ENCODE results near the gene TET1. TPM values are rescaled to one million over a fixed set of nuclear protein-coding genes. Genes with fewer than 3 reads are reported as not detected.
"Not testable (repeated sequence)": the region's sequence is repeated elsewhere in the genome, so short reads cannot be mapped to it uniquely, and the experiment has no call there.

Gene TET1
- total RNA-seq, 6 donors from 2014 or later = 0.55 to 2.0 (median 1.2) TPM

- Histone ChIP-seq H3K4me1 (no peaks in the 10 kb centered on the region), H3K27me3 (no peaks in the 10 kb centered on the region), H3K36me3 (peaks cover 33 to 98% (median 53%) of the 10 kb centered on the region in 4 donors), H3K27ac (no peak overlapping the region), H3K9me3 (no peaks in the 10 kb centered on the region), H3K4me3 (no peak overlapping the region)
- DNase-seq (no peak), ATAC-seq (ENCODE audit: low FRiP score in 2 of 2) (no peak)
- TF ChIP-seq POLR2AphosphoS5 (IDR thresholded peaks at IDR 0.05) (no peak), CTCF (IDR thresholded peaks at IDR 0.05) (no peak), POLR2A (IDR thresholded peaks at IDR 0.05) (no peak), EP300 (IDR thresholded peaks at IDR 0.05) (no peak)
- WGBS, 2 donors = 71 to 72% methylated on average over 6 of the region's 6 CpGs
Observed at GRCh38 chr10:68735119-68735518, 175.0 kb downstream of the TET1 start.

GRCh38 chr10:68735739-68736138, 175.6 kb downstream of the TET1 start:
- WGBS, 2 donors = 86 to 97% methylated on average over 6 to 7 of the region's 7 CpGs
- not testable (repeated sequence) for H3K4me3 ChIP-seq; H3K4me1 ChIP-seq; ATAC-seq (ENCODE audit: low FRiP score in 2 of 2); H3K27me3 ChIP-seq; H3K9me3 ChIP-seq; H3K27ac ChIP-seq; DNase-seq
- peaks cover 29 to 99% (median 48%) of the 10 kb centered on the region in 4 donors for H3K36me3 ChIP-seq

DNA sequence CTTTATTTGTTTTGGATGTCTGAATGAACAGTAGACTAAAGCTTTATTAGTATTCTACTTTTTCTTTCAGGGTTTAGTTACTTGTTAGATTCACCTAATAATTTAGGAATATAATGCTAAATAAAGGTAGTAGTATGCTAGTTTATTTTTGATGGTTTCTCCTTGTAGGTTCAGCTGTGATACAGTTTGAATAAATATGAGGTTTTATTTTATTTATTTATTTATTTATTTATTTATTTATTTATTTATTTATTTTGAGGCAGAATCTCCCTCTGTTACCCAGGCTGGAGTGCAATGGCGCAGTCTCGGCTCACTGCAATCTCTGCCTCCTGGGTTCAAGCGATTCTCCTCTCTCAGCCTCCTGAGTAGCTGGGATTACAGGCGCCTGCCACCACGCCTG, 180.5 kb downstream of the TET1 start:
- not testable (repeated sequence) for DNase-seq; ATAC-seq (ENCODE audit: low FRiP score in 2 of 2); H3K4me1 ChIP-seq; H3K4me3 ChIP-seq; H3K9me3 ChIP-seq; H3K27ac ChIP-seq; H3K27me3 ChIP-seq
- 97 to 99% methylated on average over 5 of the region's 5 CpGs for WGBS, 2 donors
- H3K36me3 ChIP-seq = peaks cover 44 to 100% (median 73%) of the 10 kb centered on the region in 4 donors

- Histone ChIP-seq H3K4me3 (no peak overlapping the region), H3K9me3 (no peaks in the 10 kb centered on the region), H3K4me1 (no peaks in the 10 kb centered on the region), H3K27me3 (no peaks in the 10 kb centered on the region), H3K27ac (no peak overlapping the region), H3K36me3 (peaks cover 55 to 100% (median 77%) of the 10 kb centered on the region in 4 donors)
- DNase-seq (no peak), ATAC-seq (ENCODE audit: low FRiP score in 2 of 2) (no peak)
- TF ChIP-seq POLR2AphosphoS5 (IDR thresholded peaks at IDR 0.05) = no peak
- TF ChIP-seq CTCF (IDR thresholded peaks at IDR 0.05) = no peak
- no peak for TF ChIP-seq POLR2A (IDR thresholded peaks at IDR 0.05)
- TF ChIP-seq EP300 (IDR thresholded peaks at IDR 0.05) = no peak
- WGBS, 2 donors = 74 to 77% methylated on average over 5 to 6 of the region's 6 CpGs
Observed at GRCh38 chr10:68742397-68742796, 182.3 kb downstream of the TET1 start.

Small RNAs within 50 kb of the gene (small RNA-seq; reads per million reads assigned to genes)
- 0 reads per million in 4 donors for gene RF00019

Other genes starting within 250 kb of the TET1 start
- gene HNRNPH3, start 228.3 kb upstream of the TET1 start, total RNA-seq = 10 to 100 TPM; 38.2 to 97.1 (median 62.8) TPM
- 10 to 100 TPM in 1 of 6 donors, 1 to 10 TPM in 5; 1.8 to 21.0 (median 4.3) TPM for gene PBLD, start 227.4 kb upstream of the TET1 start, total RNA-seq
- 10 to 100 TPM; 10.3 to 47.7 (median 15.7) TPM for gene RUFY2, start 153.1 kb upstream of the TET1 start, total RNA-seq
- 10 to 100 TPM in 1 of 6 donors, 1 to 10 TPM in 5; 1.4 to 19.9 (median 3.5) TPM for gene DNA2, start 88.4 kb upstream of the TET1 start, total RNA-seq
- gene SLC25A16, start 32.8 kb upstream of the TET1 start, total RNA-seq = 10 to 100 TPM; 20.2 to 43.1 (median 35.6) TPM
- gene CCAR1, start 160.9 kb downstream of the TET1 start, total RNA-seq = 100 to 1,000 TPM in 1 of 6 donors, 10 to 100 TPM in 5; 30.4 to 158 (median 50.4) TPM